Esophagus muscularis mucosa (tissue), 4 donors: ENCODE data around the gene RPL11. TPM values are rescaled to one million over a fixed set of nuclear protein-coding genes. Genes with fewer than 3 reads are reported as not detected.
"Not testable (repeated sequence)": the region's sequence is repeated elsewhere in the genome, so short reads cannot be mapped to it uniquely, and the experiment has no call there.

Experiments
- DNase-seq: peaks from one replicate; pipeline ENCODE4 v3.0.0-alpha.2; 2017; ENCODE audit errors: extremely low spot score
- H3K27ac ChIP-seq, 4 donors: fragments of 200-600 bp; sonication (generic); replicated peaks in 1 of 4; 1 replicate in 3 of 4; 2 replicates in 1 of 4; pipeline ENCODE4 v1.5.1; 2016 to 2019; ENCODE audit warnings: mild to moderate bottlenecking in 1 of 4
- H3K27me3 ChIP-seq, 4 donors: fragments of 200-600 bp; sonication (generic); one replicate each; pipeline versions ENCODE4 v1.5.1 to v1.6.0; 2016 to 2019
- H3K36me3 ChIP-seq, 4 donors: fragments of 200-600 bp; sonication (generic); one replicate each; pipeline ENCODE4 v1.5.1; 2016 to 2019
- H3K4me1 ChIP-seq, 4 donors: fragments of 200-600 bp; sonication (generic); one replicate each; pipeline ENCODE4 v1.5.1; 2016 to 2019
- H3K4me3 ChIP-seq, 4 donors: fragments of 200-600 bp; sonication (generic); 1 replicate in 2 of 4; 2 replicates in 2 of 4; pipeline ENCODE4 v1.5.1; 2016 to 2019; ENCODE audit warnings: mild to moderate bottlenecking in 4 of 4, moderate library complexity in 1 of 4
- H3K9me3 ChIP-seq, 4 donors: fragments of 200-600 bp; sonication (generic); 1 replicate in 3 of 4; 2 replicates in 1 of 4; pipeline ENCODE4 v1.5.1; 2016 to 2019
- EP300 ChIP-seq: sonication (generic); formaldehyde crosslinking; IDR thresholded peaks from one replicate; pipeline ENCODE4 v1.6.1; 2017; ENCODE audit warnings: antibody characterized with exemption
- POLR2A ChIP-seq: fragments of 450-650 bp; IDR thresholded peaks from one replicate; pipeline ENCODE4 v1.6.1; 2017; ENCODE audit warnings: antibody characterized with exemption, moderate library complexity, mild to moderate bottlenecking, low read depth
- POLR2AphosphoS5 ChIP-seq, 2 donors: sonication (generic); formaldehyde crosslinking; IDR thresholded peaks; one replicate each; pipeline ENCODE4 v1.6.1; 2017; ENCODE audit warnings: antibody characterized with exemption in 2 of 2
- WGBS: methylation state at CpG from one replicate; pipeline ENCODE4 v1.1.5; 2018; 5-methylcytosine and 5-hydroxymethylcytosine counted together
- intact Hi-C: fragments of 100-400 bp; cut with DNase I; formaldehyde crosslinking; loops from one replicate; pipeline ENCODE4 v1.15.1; 2023
- total RNA-seq, 4 donors: library from RNA; depleted of rRNA; stranded (reverse); fragments of >200 nt; gene quantifications; one replicate each; pipeline versions ENCODE4 v1.1.0 to v1.2.1, GENCODE V29; 2016
- TF ChIP-seq, protein P1 (sequence below), 3 experiments: fragments of 200-600 bp in 2 of 3; fragments of 450-650 bp in 1 of 3; sonication (generic) in 2 of 3; IDR thresholded peaks; one replicate each; pipeline ENCODE4 v1.5.1; 2017 to 2019; ENCODE audit warnings: antibody characterized with exemption in 3 of 3, mild to moderate bottlenecking in 2 of 3, moderate library complexity in 1 of 3

Gene RPL11
- total RNA-seq, 4 donors from 2014 or later, result 706 to 1,125 (median 899) TPM

DNA sequence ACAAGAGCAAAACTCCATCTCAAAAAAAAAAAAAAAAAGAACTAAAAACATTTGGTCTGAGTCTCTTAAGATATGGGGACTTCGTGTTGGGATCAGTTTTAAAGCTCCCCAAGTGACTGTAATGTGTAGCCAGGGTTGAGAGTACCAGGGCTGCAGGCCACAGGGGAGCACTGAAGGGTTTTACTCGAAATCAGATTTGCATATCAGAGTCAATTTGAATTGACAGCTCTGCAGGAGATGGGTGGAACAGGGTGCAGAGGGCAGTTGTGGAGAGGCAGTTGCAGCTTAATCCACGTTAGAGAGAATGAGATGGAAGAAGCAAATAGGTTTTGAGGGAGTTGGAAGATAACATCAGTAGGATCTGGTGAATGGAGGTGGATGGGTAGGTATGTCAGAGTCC lies 31.0 kb downstream of the RPL11 start:
- no peaks in the 10 kb centered on the region for H3K27me3 ChIP-seq
- DNase-seq, result no peak
- H3K36me3 ChIP-seq, result no peaks in the 10 kb centered on the region
- H3K9me3 ChIP-seq, result no peaks in the 10 kb centered on the region
- H3K4me3 ChIP-seq, result no peak overlapping the region
- peaks cover 4 to 20% (median 9%) of the 10 kb centered on the region in 4 donors for H3K4me1 ChIP-seq
- intact Hi-C loops, result no loop called here
- TF ChIP-seq POLR2A (no peak), POLR2AphosphoS5 (IDR thresholded peaks at IDR 0.05) (no peak), EP300 (no peak)
- TF ChIP-seq, protein P1, sequence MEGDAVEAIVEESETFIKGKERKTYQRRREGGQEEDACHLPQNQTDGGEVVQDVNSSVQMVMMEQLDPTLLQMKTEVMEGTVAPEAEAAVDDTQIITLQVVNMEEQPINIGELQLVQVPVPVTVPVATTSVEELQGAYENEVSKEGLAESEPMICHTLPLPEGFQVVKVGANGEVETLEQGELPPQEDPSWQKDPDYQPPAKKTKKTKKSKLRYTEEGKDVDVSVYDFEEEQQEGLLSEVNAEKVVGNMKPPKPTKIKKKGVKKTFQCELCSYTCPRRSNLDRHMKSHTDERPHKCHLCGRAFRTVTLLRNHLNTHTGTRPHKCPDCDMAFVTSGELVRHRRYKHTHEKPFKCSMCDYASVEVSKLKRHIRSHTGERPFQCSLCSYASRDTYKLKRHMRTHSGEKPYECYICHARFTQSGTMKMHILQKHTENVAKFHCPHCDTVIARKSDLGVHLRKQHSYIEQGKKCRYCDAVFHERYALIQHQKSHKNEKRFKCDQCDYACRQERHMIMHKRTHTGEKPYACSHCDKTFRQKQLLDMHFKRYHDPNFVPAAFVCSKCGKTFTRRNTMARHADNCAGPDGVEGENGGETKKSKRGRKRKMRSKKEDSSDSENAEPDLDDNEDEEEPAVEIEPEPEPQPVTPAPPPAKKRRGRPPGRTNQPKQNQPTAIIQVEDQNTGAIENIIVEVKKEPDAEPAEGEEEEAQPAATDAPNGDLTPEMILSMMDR (IDR thresholded peaks at IDR 0.05), result no peak
- H3K27ac ChIP-seq, result no peak overlapping the region
- whole genome bisulfite sequencing, result 91% methylated on average over 3 of the region's 3 CpGs

GRCh38 chr1:23726686-23727085 lies 35.1 kb downstream of the RPL11 start:
- no peak for DNase-seq
- no peaks in the 10 kb centered on the region for H3K9me3 ChIP-seq
- intact Hi-C loops, result no loop called here
- no peaks in the 10 kb centered on the region for H3K27me3 ChIP-seq
- 91% methylated on average over 2 of the region's 2 CpGs for WGBS
- no peak overlapping the region for H3K4me3 ChIP-seq
- TF ChIP-seq, protein P1 (IDR thresholded peaks at IDR 0.05), result no peak
- no peak for TF ChIP-seq POLR2AphosphoS5 (IDR thresholded peaks at IDR 0.05)
- TF ChIP-seq EP300, result no peak
- no peak for TF ChIP-seq POLR2A
- peak overlapping the region in 2 of 4 donors; percentile 22 to 49 for H3K27ac ChIP-seq
- H3K4me1 ChIP-seq, result peaks cover 8 to 14% (median 8%) of the 10 kb centered on the region in 4 donors
- no peaks in the 10 kb centered on the region for H3K36me3 ChIP-seq

DNA sequence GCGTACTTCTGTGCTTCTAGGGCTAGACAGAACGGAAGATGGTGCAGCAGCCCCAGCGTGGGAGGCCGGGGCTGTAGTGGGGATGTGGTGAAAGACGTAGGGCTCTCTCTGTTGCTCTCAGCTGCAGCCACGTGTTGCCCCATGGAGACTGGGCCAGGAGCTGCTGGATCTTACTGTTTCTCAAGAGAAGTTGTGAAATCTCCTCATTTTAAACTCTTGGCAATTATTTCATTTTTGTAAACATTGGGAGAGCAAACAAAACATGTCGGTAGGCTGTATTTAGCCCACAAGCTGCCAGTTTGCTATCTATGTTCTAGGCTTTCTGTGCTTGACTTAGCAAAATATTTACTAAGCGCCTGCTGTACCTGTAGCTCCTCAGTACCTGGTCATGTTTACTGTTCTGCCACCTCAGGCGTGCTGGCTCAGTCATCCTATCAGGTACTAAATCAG lies 35.8 kb downstream of the RPL11 start:
- DNase-seq, result no peak
- no peaks in the 10 kb centered on the region for H3K9me3 ChIP-seq
- TF ChIP-seq EP300 (no peak), POLR2AphosphoS5 (IDR thresholded peaks at IDR 0.05) (no peak), POLR2A (no peak)
- TF ChIP-seq, protein P1 (IDR thresholded peaks at IDR 0.05), result no peak
- intact Hi-C loops, result no loop called here
- H3K27me3 ChIP-seq, result no peaks in the 10 kb centered on the region
- WGBS, result 61% methylated on average over 9 of the region's 9 CpGs
- no peak overlapping the region for H3K4me3 ChIP-seq
- H3K4me1 ChIP-seq, result peaks cover 8 to 14% (median 8%) of the 10 kb centered on the region in 4 donors
- no peaks in the 10 kb centered on the region for H3K36me3 ChIP-seq
- peak overlapping the region in 1 of 4 donors; percentile 22 for H3K27ac ChIP-seq

DNA sequence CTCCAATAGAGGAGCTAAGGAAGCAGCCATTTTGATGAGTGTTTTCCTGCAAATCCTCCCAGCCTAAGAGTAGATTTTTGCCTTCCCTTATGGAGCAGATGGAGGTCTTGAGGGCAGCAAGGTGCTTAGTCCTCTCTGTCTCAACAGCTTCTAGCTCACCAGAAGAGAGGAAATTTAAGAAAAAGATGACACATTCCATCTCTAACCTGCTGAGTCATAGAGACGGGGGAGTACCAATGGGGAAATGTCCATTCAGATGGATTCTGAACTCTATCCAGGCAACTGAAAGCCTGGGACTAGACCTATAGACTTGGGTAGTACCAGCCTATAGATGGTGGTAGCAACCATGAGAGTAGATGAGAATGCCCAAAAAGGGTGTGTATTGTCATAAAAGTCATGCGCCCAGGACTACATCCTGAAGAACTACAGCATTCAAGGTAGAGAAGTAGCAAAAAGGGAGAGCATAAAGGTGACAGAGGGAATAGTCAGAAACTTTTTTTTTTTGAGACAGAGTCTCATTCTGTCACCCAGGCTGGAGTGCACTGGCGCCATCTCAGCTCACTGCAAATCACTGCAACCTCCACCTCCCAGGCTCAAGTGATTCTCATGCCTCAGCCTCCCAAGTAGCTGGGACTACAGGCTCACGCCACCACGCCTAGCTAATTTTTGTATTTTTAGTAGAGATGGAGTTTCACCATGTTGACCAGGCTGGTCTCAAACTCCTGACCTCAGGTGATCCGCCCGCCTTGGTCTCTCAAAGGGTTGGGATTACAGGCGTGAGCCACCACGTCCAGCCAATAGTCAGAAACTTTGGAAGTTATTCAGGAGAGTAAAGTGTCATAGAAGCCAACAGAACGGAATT lies 41.0 kb downstream of the RPL11 start:
- H3K27me3 ChIP-seq, result no peaks in the 10 kb centered on the region
- WGBS, result 95% methylated on average over 10 of the region's 10 CpGs
- intact Hi-C loops, result no loop called here
- H3K4me1 ChIP-seq, result peaks cover under 1 to 5% (median 5%) of the 10 kb centered on the region in 4 donors
- no peaks in the 10 kb centered on the region for H3K9me3 ChIP-seq
- TF ChIP-seq POLR2A, result no peak
- TF ChIP-seq POLR2AphosphoS5 (IDR thresholded peaks at IDR 0.05), result no peak
- TF ChIP-seq, protein P1 (IDR thresholded peaks at IDR 0.05), result no peak
- no peak for TF ChIP-seq EP300
- H3K36me3 ChIP-seq, result no peaks in the 10 kb centered on the region
- DNase-seq, result no peak
- no peak overlapping the region for H3K27ac ChIP-seq
- no peak overlapping the region for H3K4me3 ChIP-seq

GRCh38 chr1:23733281-23733680 lies 41.7 kb downstream of the RPL11 start:
- 92% methylated on average over 5 of the region's 5 CpGs for WGBS
- intact Hi-C loops, H3K27ac ChIP-seq, H3K4me3 ChIP-seq, H3K27me3 ChIP-seq, DNase-seq, H3K4me1 ChIP-seq, H3K36me3 ChIP-seq, H3K9me3 ChIP-seq: not testable (repeated sequence)
